Stimulated activated CD4-positive, alpha-beta T cell treated with anti-CD3 and anti-CD28 coated beads, TNF-alpha, amount 100 ng/mL, for 48 hours (primary cell): ENCODE measurements around the gene STT3B.

ENCODE experiments used
- DNase-seq, 3 donors: peaks; one replicate each; pipeline ENCODE4 v3.0.0-alpha.2; 2020; ENCODE audit warnings: low read depth in 3 of 3

STT3B gene

GRCh38 chr3:31648286-31648968 is 115.7 kb downstream of the STT3B start:
- DNase-seq: no peak

DNA sequence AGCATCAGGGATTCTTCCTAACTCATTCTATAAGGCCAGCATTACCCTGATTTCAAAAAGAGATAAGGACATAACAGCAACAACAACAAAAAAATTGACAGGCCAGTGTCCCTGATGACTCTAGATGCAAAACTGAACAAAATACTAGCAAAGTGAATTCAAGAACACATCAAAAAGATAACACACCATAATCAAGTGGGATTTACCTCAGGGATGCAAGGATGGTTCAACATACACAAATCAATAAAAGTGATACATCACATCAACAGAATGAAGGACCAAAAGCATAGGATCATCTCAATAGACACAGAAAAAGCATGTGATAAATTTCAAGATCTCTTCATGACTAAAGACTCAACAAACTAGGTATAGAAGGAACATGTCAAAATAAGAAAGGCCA is 119.6 kb downstream of the STT3B start:
- no peak for DNase-seq

DNA sequence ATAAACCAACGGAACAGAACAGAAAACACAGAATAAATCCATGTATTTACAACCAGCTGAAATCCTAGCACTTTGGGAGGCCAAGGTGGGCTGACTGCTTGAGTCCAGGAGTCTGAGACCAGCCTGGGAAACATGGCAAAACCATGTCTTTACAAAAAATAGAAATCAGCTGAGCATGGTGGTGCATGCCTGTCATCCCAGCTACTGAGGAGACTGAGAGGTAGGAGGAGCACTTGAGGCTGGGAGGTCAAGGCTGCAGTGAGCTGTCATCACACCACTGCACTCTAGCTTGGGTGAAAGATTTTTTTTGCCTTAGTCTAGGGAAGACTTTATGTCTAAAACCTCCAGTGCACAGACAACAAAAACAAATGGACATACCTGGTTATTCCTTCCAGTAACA is 120.7 kb downstream of the STT3B start:
- no peak for DNase-seq

GRCh38 chr3:31654998-31655397 is 122.3 kb downstream of the STT3B start:
- DNase-seq: no peak

DNA sequence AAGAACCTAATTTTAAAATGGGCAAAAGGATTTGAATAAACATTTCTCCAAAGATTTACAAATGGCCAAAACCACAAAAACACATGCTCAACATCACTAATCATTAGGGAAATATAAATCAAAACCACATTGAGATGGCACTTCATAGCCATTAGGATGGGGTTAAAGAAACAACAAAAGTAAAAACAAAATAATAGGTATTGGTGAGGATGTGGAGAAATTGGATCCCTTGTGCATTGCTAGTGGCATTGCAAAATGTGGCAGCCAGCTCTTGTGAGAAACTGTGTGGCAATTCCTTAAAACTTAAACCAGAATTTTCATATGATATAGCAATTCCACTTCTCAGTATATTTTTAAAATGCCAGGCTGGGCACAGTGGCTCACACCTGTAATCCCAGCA is 126.5 kb downstream of the STT3B start:
- DNase-seq: no peak

GRCh38 chr3:31661286-31661685 is 128.6 kb downstream of the STT3B start:
- DNase-seq: no peak

DNA sequence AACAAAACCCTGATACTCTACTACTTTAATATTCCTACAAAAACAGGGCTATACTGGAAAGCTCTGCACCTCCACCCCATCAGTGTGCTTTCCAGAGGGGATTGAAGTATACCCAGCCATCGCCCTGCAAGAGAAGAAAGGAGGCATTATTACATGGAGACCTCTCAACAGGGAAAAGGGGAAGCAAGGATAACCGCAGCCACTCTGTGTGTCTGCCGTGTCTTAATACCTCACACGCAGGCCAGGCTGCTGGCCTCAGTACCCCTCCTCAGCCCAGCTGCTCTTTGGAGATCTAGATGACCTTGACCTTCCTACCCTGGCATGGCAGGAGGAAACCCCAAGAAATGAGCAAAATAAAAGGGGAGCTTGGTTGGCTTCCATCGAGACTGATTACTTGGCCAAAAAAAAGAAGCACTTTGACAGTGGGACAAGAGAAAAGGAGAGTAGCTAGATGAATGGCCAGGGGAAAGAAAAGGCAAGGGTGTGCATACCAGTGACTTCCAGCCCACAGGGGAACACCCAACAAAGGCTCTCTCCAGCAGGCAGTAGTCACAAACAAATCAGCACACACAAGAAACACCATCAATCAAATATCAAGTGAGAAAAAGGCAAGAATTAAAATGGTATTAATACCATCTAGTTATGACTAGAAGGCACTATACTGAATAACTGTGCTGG is 129.4 kb downstream of the STT3B start:
- no peak for DNase-seq

- no peak for DNase-seq
These were observed 131.3 kb downstream of the STT3B start for GRCh38 chr3:31664031-31664430.

GRCh38 chr3:31667582-31667981 is 134.9 kb downstream of the STT3B start:
- no peak for DNase-seq

DNA sequence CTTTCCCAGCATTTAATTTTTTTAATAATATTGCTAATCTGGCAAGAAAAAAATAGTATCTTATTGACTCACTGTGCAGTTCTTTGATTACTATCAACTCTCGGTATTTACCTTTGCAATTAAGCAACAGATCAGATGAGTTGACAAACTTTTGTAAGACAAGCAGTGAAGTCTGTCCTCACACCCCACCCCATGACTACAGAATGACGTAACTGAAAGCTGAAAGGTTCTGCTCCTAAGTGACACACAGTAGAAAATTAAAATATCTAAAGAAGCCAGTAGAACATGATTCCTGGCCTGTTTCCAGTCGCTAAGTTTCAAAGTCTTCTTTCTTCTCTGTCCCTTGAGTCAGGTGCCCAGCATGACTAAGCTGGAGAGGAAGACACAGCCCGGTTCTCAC is 135.5 kb downstream of the STT3B start:
- DNase-seq: no peak

DNA sequence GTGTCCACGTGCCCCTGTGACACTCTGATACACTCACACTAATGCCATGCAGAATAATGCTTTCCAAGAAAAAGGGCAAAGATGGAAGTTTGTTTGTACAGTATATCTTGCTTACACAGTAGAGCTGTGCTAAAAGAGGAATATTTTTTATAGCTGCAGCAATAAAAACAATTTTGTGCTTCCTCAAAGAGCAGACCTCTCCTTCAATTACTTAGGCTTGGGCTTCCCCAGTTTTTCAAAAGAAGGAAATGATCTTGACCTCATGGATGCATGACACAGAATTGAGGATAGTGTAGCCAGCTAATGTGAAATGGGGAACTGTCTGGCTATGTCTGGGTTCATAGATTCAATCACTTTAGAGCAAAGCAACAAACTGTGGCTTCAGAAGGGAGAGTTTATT is 137.4 kb downstream of the STT3B start:
- no peak for DNase-seq

GRCh38 chr3:31670722-31671121 is 138.0 kb downstream of the STT3B start:
- DNase-seq: no peak

DNA sequence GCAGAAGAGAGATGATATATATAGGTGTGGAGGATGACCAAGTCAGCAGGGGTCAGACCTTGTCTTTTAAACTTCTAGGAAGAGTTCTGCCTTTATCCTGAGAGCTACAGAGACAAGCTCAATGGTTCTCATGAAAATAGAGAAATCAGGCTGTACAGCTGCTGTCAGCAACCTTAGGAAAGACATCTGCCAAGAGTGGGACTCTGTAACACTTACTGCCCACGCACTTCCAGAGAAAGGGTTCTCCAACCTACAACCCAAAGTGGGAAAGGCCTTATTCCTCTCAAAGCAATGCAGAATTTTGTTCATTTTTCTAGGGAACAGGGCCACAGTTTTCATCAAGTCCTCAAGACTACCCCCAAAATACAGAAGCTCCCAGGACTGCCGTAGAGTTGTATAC is 138.7 kb downstream of the STT3B start:
- no peak for DNase-seq

- no peak for DNase-seq
These were observed 139.3 kb downstream of the STT3B start for GRCh38 chr3:31671976-31672375.

DNA sequence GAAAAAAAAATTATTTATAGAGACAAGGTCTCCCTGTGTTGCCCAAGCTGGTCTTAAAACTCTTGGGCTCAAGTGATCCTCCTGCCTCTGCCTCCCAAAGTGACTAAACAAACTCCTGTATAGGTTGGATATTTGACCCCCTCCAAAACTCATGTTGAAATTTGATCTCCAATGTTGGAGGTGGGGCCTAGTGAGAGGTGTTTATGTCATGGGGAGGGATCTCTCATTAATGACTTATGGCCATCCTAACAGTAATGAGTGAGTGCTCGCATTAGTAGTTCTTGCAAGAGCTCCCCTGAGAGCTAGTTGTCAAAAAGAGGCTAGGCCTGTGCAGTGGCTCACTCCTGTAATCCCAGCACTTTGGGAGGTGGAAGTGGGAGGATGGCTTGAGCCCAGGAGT is 141.2 kb downstream of the STT3B start:
- no peak for DNase-seq

GRCh38 chr3:31676556-31676955 is 143.8 kb downstream of the STT3B start:
- DNase-seq: no peak

DNA sequence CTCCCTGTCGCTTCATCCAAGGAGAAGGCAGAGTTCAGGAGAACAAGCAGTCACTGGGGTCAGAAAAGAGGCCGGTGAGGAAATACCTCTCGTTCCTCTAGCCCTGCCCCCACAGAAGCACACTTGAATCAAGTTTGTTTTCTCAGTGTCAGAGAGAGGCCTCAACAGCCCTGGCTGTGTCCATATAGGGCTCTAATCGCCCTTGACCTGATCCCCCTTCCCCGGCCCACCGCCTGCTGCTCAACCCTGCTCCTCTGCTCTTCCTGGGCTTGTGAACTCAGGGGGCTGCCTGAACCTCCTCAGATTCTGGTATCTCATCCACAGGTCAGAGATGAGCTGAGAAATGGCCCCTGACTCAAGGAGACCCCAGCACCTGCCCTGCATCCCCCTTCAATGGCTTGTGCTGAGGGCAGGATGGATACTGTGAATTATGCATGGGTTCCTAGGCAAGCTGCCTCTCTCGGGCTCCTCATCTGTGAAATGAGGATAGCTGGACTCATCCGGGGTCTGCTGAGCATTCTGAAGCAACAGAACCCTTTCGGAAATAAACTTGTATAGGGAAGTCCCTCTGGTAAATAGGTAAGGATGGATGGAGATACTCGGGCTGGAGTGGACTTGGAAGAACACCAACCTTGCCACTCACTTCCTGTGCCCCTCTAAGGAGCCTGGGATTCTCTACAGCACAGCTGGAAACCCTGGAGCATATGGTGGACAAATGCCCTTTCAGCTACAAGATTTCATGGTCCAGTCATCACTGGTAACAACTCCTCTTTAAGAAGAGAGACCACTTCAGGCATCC is 147.5 kb downstream of the STT3B start:
- no peak for DNase-seq
